HCT116 (cell line): ENCODE results near the gene GALNT6. TPM values are rescaled to one million over a fixed set of nuclear protein-coding genes. Genes with fewer than 3 reads are reported as not detected.

Source experiments
- ATAC-seq: fragments of 200-7000 bp; cut with Tn5 transposase; 2 replicates; pipeline ENCODE4 v1.9.1; 2020; ENCODE audit warnings: mild to moderate bottlenecking, moderate library complexity
- BruUV-seq: library from RNA; stranded (reverse); fragments of 400-500 nt; replicated peaks from 2 replicates; lab custom pipeline; 2021; lab: Mats Ljungman, UMichigan
- CTCF ChIA-PET: fragments of 300-600 bp; sonication (Branson Sonifier 250); formaldehyde crosslinking; loops from one replicate; lab custom pipeline; 2021; ENCODE audit warnings: antibody characterized with exemption; lab: Charles Lee
- POLR2A ChIA-PET: fragments of 300-600, 350-600 bp; sonication (Branson Sonifier 250); formaldehyde crosslinking; loops from one replicate; lab custom pipeline; 2021; ENCODE audit warnings: antibody characterized with exemption; lab: Charles Lee
- RAD21 ChIA-PET, 2 experiments: fragments of 300-600 bp; sonication (Branson Sonifier 250); formaldehyde crosslinking; loops; one replicate each; lab custom pipeline; 2023; ENCODE audit warnings: low total read pairs in 2 of 2; ENCODE audit not compliant: uncharacterized antibody in 2 of 2, unreplicated experiment in 2 of 2, low non-redundant PET in 1 of 2; lab: Charles Lee
- DNase-seq: peaks from one replicate; pipeline ENCODE4 v3.0.0-alpha.2; 2010; ENCODE audit warnings: low read depth, low spot score
- H2AFZ ChIP-seq: fragments of 200-600 bp; shearing (Covaris generic), sonication (generic); 2 replicates; pipeline ENCODE4 v1.6.1; 2017; ENCODE audit warnings: low read depth, mixed run types, mixed read lengths, antibody characterized with exemption, low read length; ENCODE audit not compliant: poor library complexity, severe bottlenecking
- H3K27ac ChIP-seq: 2 replicates; pipeline ENCODE4 v1.5.1; 2012; ENCODE audit warnings: low read depth, low read length
- H3K27me3 ChIP-seq: fragments of 200-600 bp; sonication (generic); 2 replicates; pipeline ENCODE4 v1.6.1; 2016; ENCODE audit warnings: mixed run types, low read length, mixed read lengths; ENCODE audit not compliant: insufficient read depth
- H3K36me3 ChIP-seq, 2 experiments: fragments of 200-500 bp in 1 of 2; fragments of 200-600 bp in 1 of 2; sonication (Bioruptor generic) in 1 of 2; sonication (generic) in 1 of 2; 2 replicates each; pipeline versions ENCODE4 v1.5.1 to v1.6.1; 2014 to 2016; ENCODE audit warnings: low read length in 2 of 2, inconsistent platforms in 1 of 2, mixed read lengths in 1 of 2, mixed run types in 1 of 2; ENCODE audit not compliant: insufficient read depth in 2 of 2, control insufficient read depth in 1 of 2
- H3K4me1 ChIP-seq, 2 experiments: fragments of 200-600 bp in 1 of 2; sonication (generic) in 1 of 2; 2 replicates each; pipeline versions ENCODE4 v1.5.1 to v1.6.1; 2012 to 2017; ENCODE audit warnings: low read length in 2 of 2, inconsistent platforms in 1 of 2, mild to moderate bottlenecking in 1 of 2, mixed read lengths in 1 of 2, mixed run types in 1 of 2, moderate library complexity in 1 of 2; ENCODE audit not compliant: insufficient read depth in 2 of 2, control insufficient read depth in 1 of 2
- H3K4me2 ChIP-seq: fragments of 200-600 bp; sonication (generic); 2 replicates; pipeline ENCODE4 v1.6.1; 2017; ENCODE audit warnings: mixed run types, low read length, mixed read lengths
- H3K4me3 ChIP-seq, 2 experiments: fragments of 200-600 bp in 1 of 2; sonication (generic) in 1 of 2; replicated peaks in 1 of 2; 2 replicates each; pipeline ENCODE4 v1.5.1; 2011 to 2016; ENCODE audit warnings: low read length in 2 of 2, control low read depth in 1 of 2, low read depth in 1 of 2, mild to moderate bottlenecking in 1 of 2, mixed read lengths in 1 of 2, mixed run types in 1 of 2
- H3K79me2 ChIP-seq: fragments of 200-600 bp; sonication (generic); 2 replicates; pipeline ENCODE4 v1.6.1; 2017; ENCODE audit warnings: mild to moderate bottlenecking, mixed run types, low read length, moderate library complexity, mixed read lengths; ENCODE audit not compliant: insufficient read depth
- H3K9ac ChIP-seq: fragments of 200-600 bp; sonication (generic); 2 replicates; pipeline ENCODE4 v1.6.1; 2016; ENCODE audit warnings: low read length, mixed read lengths
- H3K9me2 ChIP-seq: fragments of 200-600 bp; sonication (generic), shearing (Covaris generic); 2 replicates; pipeline ENCODE4 v1.6.1; 2017; ENCODE audit warnings: mixed run types, mild to moderate bottlenecking, moderate library complexity; ENCODE audit not compliant: insufficient read depth
- H3K9me3 ChIP-seq, 2 experiments: fragments of 200-500 bp in 1 of 2; fragments of 200-600 bp in 1 of 2; sonication (Bioruptor generic) in 1 of 2; sonication (generic) in 1 of 2; 2 replicates each; pipeline ENCODE4 v1.6.1; 2014 to 2017; ENCODE audit warnings: low read length in 2 of 2, mixed read lengths in 2 of 2, inconsistent platforms in 1 of 2, low read depth in 1 of 2, mild to moderate bottlenecking in 1 of 2, mixed run types in 1 of 2, moderate library complexity in 1 of 2; ENCODE audit not compliant: control insufficient read depth in 1 of 2, insufficient read depth in 1 of 2
- H4K20me1 ChIP-seq: fragments of 200-600 bp; sonication (generic), shearing (Covaris generic); 2 replicates; pipeline ENCODE4 v1.6.1; 2017; ENCODE audit warnings: mixed run types, mild to moderate bottlenecking, moderate library complexity; ENCODE audit not compliant: insufficient read depth
- CBX3 ChIP-seq: IDR thresholded peaks from 2 replicates; pipeline ENCODE4 v1.6.1; 2012; ENCODE audit warnings: low read depth
- CEBPB ChIP-seq: IDR thresholded peaks from 2 replicates; pipeline ENCODE4 v1.6.1; 2012; ENCODE audit warnings: low read depth
- ELF1 ChIP-seq: IDR thresholded peaks from 2 replicates; pipeline ENCODE4 v1.6.1; 2012; ENCODE audit warnings: low read depth, borderline replicate concordance
- FOSL1 ChIP-seq: IDR thresholded peaks from 2 replicates; pipeline ENCODE4 v1.6.1; 2012; ENCODE audit warnings: low read depth
- POLR2A ChIP-seq: IDR thresholded peaks from 2 replicates; pipeline ENCODE4 v1.7.0; 2011; ENCODE audit warnings: borderline replicate concordance; ENCODE audit not compliant: insufficient read depth, insufficient read length; ENCODE audit errors: extremely low read depth
- SIN3A ChIP-seq: IDR thresholded peaks from 2 replicates; pipeline ENCODE4 v1.6.1; 2012; ENCODE audit warnings: low read depth
- SP1 ChIP-seq: IDR thresholded peaks from 2 replicates; pipeline ENCODE4 v1.6.1; 2012; ENCODE audit warnings: low read depth
- TCF7L2 ChIP-seq: IDR thresholded peaks from 2 replicates; pipeline ENCODE4 v1.7.0; 2011; ENCODE audit warnings: borderline replicate concordance, inconsistent platforms; ENCODE audit not compliant: insufficient read depth, insufficient read length; ENCODE audit errors: extremely low read depth
- YY1 ChIP-seq: IDR thresholded peaks from 2 replicates; pipeline ENCODE4 v1.6.1; 2011; ENCODE audit warnings: low read length, low read depth, moderate library complexity, mild to moderate bottlenecking; ENCODE audit not compliant: insufficient replicate concordance; ENCODE audit errors: extremely low read depth
- ZNF274 ChIP-seq: fragments of 200-500 bp; sonication (Bioruptor generic); IDR thresholded peaks from 2 replicates; pipeline ENCODE4 v1.6.1; 2014; ENCODE audit warnings: mild to moderate bottlenecking, low read depth, low read length, inconsistent platforms
- intact Hi-C: fragments of 100-400 bp; cut with micrococcal nuclease; formaldehyde crosslinking; loops from 2 replicates; pipeline ENCODE4 v1.10.0; 2022
- total RNA-seq: library from RNA; stranded (reverse); gene quantifications from one replicate; pipeline ENCODE4 v1.2.1, GENCODE V29; 2021; ENCODE audit not compliant: unreplicated experiment
- TF ChIP-seq, protein P1 (sequence below): IDR thresholded peaks from 2 replicates; pipeline ENCODE4 v1.6.1; 2011; ENCODE audit warnings: mild to moderate bottlenecking, low read length, moderate library complexity; ENCODE audit not compliant: insufficient replicate concordance; ENCODE audit errors: extremely low read depth
- TF ChIP-seq, protein P2 (sequence below), 3 experiments: fragments of 200-600 bp in 1 of 3; sonication (generic) in 1 of 3; IDR thresholded peaks in 2 of 3; conservative IDR thresholded peaks in 1 of 3; 2 replicates each; pipeline ENCODE4 v1.5.1; 2012 to 2017; ENCODE audit warnings: low read depth in 2 of 3, low read length in 2 of 3, antibody characterized with exemption in 1 of 3, borderline replicate concordance in 1 of 3, control low read depth in 1 of 3, mild to moderate bottlenecking in 1 of 3, mixed read lengths in 1 of 3, mixed run types in 1 of 3, moderate library complexity in 1 of 3; ENCODE audit not compliant: insufficient read depth in 1 of 3
- TF ChIP-seq, protein P3 (sequence below): IDR thresholded peaks from 2 replicates; pipeline ENCODE4 v1.6.1; 2012; ENCODE audit warnings: low read depth
- TF ChIP-seq, protein P4 (sequence below): IDR thresholded peaks from 2 replicates; pipeline ENCODE4 v1.6.1; 2012

The GALNT6 gene
- total RNA-seq, 1 experiment from 2014 or later, result 16.4 TPM

DNA sequence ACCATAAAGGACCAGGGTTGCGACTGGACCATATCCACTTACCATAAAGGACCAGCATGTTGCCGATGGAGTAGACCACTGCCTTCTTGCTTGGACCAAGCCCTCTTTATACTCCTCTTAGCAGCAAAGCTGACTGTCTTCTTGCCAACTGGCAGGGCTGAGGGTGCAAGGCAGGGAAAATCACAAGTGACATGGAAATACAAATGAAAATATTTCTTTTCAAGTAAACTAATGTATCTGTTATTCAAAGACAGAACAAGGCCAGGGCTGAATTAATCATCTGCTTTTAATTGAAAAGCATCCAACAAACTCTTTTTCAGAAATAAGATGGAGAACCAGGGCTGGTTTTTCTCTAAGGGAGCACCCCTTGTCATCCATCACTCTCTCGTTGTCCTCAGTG, 44.6 kb downstream of the GALNT6 start, which contains the start of gene CELA1 (continued):
- TF ChIP-seq, protein P1, sequence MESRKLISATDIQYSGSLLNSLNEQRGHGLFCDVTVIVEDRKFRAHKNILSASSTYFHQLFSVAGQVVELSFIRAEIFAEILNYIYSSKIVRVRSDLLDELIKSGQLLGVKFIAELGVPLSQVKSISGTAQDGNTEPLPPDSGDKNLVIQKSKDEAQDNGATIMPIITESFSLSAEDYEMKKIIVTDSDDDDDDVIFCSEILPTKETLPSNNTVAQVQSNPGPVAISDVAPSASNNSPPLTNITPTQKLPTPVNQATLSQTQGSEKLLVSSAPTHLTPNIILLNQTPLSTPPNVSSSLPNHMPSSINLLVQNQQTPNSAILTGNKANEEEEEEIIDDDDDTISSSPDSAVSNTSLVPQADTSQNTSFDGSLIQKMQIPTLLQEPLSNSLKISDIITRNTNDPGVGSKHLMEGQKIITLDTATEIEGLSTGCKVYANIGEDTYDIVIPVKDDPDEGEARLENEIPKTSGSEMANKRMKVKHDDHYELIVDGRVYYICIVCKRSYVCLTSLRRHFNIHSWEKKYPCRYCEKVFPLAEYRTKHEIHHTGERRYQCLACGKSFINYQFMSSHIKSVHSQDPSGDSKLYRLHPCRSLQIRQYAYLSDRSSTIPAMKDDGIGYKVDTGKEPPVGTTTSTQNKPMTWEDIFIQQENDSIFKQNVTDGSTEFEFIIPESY, result no peak
- TF ChIP-seq FOSL1, result no peak
- no peak for TF ChIP-seq TCF7L2
- no peak for TF ChIP-seq ZNF274
- TF ChIP-seq, all 23 proteins: peak for 0

DNA sequence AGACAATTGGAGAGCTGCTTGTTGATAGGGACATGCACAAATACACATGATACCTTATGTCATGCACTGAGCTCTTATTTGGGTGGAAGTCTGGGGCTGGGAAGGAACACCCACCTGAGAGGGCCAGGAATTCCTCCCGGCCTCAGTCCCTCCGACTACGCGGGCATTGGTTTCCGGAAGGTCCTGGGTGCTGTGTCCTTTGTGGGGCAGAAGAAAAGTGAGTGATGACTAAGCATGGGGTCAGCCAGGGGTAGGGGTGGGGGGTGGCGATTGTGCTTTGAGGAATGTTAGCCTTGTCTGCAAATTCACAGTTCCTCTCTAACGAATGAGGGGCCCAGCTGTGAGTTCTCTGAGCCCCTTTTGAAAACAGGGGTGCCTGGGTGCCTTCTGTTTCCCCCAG, 45.5 kb downstream of the GALNT6 start:
- no peak for ATAC-seq
- CTCF ChIA-PET, result no interaction called here
- TF ChIP-seq, protein P2, sequence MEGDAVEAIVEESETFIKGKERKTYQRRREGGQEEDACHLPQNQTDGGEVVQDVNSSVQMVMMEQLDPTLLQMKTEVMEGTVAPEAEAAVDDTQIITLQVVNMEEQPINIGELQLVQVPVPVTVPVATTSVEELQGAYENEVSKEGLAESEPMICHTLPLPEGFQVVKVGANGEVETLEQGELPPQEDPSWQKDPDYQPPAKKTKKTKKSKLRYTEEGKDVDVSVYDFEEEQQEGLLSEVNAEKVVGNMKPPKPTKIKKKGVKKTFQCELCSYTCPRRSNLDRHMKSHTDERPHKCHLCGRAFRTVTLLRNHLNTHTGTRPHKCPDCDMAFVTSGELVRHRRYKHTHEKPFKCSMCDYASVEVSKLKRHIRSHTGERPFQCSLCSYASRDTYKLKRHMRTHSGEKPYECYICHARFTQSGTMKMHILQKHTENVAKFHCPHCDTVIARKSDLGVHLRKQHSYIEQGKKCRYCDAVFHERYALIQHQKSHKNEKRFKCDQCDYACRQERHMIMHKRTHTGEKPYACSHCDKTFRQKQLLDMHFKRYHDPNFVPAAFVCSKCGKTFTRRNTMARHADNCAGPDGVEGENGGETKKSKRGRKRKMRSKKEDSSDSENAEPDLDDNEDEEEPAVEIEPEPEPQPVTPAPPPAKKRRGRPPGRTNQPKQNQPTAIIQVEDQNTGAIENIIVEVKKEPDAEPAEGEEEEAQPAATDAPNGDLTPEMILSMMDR (IDR thresholded peaks at IDR 0.05 in 2 of 3, conservative IDR thresholded peaks at IDR 0.05 in 1 of 3; ENCODE audit: borderline replicate concordance in 1 of 3, insufficient read depth in 1 of 3, low read depth in 2 of 3, low read length in 2 of 3), result no peak
- TF ChIP-seq CBX3 (no peak), YY1 (no peak), SP1 (no peak), CEBPB (no peak), SIN3A (no peak), POLR2A (no peak), ELF1 (no peak), TCF7L2 (no peak)
- TF ChIP-seq, protein P3, sequence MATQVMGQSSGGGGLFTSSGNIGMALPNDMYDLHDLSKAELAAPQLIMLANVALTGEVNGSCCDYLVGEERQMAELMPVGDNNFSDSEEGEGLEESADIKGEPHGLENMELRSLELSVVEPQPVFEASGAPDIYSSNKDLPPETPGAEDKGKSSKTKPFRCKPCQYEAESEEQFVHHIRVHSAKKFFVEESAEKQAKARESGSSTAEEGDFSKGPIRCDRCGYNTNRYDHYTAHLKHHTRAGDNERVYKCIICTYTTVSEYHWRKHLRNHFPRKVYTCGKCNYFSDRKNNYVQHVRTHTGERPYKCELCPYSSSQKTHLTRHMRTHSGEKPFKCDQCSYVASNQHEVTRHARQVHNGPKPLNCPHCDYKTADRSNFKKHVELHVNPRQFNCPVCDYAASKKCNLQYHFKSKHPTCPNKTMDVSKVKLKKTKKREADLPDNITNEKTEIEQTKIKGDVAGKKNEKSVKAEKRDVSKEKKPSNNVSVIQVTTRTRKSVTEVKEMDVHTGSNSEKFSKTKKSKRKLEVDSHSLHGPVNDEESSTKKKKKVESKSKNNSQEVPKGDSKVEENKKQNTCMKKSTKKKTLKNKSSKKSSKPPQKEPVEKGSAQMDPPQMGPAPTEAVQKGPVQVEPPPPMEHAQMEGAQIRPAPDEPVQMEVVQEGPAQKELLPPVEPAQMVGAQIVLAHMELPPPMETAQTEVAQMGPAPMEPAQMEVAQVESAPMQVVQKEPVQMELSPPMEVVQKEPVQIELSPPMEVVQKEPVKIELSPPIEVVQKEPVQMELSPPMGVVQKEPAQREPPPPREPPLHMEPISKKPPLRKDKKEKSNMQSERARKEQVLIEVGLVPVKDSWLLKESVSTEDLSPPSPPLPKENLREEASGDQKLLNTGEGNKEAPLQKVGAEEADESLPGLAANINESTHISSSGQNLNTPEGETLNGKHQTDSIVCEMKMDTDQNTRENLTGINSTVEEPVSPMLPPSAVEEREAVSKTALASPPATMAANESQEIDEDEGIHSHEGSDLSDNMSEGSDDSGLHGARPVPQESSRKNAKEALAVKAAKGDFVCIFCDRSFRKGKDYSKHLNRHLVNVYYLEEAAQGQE, result no peak
- TF ChIP-seq, protein P1, result no peak
- TF ChIP-seq, protein P4, sequence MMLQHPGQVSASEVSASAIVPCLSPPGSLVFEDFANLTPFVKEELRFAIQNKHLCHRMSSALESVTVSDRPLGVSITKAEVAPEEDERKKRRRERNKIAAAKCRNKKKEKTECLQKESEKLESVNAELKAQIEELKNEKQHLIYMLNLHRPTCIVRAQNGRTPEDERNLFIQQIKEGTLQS, result no peak

More for the DNA sequence above, 45.5 kb downstream of the GALNT6 start:
- H3K4me1 ChIP-seq, result peaks cover 0 to 17% of the 10 kb centered on the region in 2 experiments; a peak in 2 of 4 replicates
- H3K9ac ChIP-seq, result no peak overlapping the region
- RAD21 ChIA-PET, result no interaction called here
- no peaks in the 10 kb centered on the region for H4K20me1 ChIP-seq
- H3K79me2 ChIP-seq, result no peaks in the 10 kb centered on the region
- H3K9me3 ChIP-seq, result no peaks in the 10 kb centered on the region
- no peak overlapping the region for H3K4me2 ChIP-seq
- DNase-seq, result no peak
- POLR2A ChIA-PET, result no interaction called here
- no peaks in the 10 kb centered on the region for H3K36me3 ChIP-seq
- no peak overlapping the region for H3K27ac ChIP-seq
- no peak overlapping the region for H2AFZ ChIP-seq
- H3K4me3 ChIP-seq, result no peak overlapping the region
- no TSS peak for BruUV-seq
- no peaks in the 10 kb centered on the region for H3K27me3 ChIP-seq
- intact Hi-C loops, result loop anchor here (10.0 kb wide), 1 partner anchor 841 kb away; the partner anchor contains the start of gene DIP2B
- no peaks in the 10 kb centered on the region for H3K9me2 ChIP-seq
